Activated CD4-positive, alpha-beta T cell treated with anti-CD3 and anti-CD28 coated beads for 48 hours (primary cell): ENCODE results near the gene PTPMT1.

Experiments used
- DNase-seq: peaks from one replicate; pipeline ENCODE4 v3.0.0-alpha.2; 2020

PTPMT1 gene

GRCh38 chr11:47586098-47586855, 20.9 kb downstream of the PTPMT1 start, which contains the start of gene FAM180B:
TSS of gene FAM180B (plus strand) at chr11:47586678. CDS start at chr11:47586769, 91 bp downstream.
- DNase-seq: no peak

DNA sequence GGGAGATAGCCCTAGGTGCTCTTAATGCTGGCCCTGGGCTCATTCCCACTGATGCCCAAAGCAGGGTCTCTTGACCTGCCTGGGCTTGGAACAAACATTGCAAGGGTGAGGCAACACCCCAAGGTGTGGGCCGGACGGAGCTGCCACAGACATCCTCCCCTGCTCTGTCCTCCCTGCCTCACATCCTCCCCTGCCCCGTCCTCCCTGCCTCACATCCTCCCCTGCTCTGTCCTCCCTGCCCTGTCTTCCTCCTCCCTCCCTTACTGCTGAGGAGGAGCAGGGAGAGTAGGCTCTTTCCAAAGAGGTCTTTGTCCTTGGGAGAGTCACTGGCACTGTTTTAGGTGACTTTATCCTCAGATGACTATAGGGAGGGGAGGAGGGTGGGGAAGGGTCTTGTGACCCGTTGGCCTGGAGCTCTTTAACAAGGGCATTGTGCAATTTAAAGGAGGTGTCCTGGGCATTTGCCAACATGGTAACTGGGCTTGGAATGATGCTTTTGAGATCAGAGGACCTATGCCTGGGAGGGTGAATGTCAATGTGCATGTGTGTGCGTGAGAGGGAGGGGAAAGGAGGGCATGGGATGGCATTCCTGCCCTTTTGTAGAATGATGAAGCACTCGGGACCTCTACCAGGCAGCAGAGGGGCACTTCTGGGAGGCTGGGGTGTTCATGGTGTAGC, 21.8 kb downstream of the PTPMT1 start:
- no peak for DNase-seq

DNA sequence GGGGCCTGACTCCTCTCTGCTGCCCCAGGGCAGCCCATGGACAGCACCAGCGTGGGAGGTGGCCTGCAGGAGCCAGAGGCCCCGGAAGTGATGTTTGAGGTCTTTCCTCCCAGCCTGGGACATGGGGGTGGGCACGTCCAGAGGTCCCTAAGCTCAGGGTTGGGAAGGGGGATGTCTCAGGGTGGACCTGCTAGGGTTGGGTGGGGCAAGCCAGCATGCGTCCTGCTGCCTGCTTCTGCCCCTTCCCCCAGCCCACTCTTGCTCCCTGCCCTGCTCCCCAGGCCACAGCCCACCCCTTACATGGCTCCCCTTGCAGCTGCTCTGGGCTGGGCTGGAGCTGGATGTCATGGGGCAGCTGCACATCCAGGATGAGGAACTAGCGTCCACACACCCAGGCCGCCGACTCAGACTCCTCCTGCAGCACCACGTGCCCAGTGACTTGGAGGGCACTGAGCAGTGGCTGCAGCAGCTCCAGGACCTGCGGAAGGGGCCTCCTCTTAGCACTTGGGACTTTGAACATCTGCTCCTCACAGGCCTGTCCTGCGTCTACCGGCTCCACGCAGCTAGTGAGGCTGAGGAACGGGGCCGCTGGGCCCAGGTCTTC, 22.4 kb downstream of the PTPMT1 start:
- no peak for DNase-seq

GRCh38 chr11:47589118-47589517, 23.7 kb downstream of the PTPMT1 start:
- DNase-seq: no peak

GRCh38 chr11:47589584-47589976, 24.2 kb downstream of the PTPMT1 start:
- DNase-seq: no peak

DNA sequence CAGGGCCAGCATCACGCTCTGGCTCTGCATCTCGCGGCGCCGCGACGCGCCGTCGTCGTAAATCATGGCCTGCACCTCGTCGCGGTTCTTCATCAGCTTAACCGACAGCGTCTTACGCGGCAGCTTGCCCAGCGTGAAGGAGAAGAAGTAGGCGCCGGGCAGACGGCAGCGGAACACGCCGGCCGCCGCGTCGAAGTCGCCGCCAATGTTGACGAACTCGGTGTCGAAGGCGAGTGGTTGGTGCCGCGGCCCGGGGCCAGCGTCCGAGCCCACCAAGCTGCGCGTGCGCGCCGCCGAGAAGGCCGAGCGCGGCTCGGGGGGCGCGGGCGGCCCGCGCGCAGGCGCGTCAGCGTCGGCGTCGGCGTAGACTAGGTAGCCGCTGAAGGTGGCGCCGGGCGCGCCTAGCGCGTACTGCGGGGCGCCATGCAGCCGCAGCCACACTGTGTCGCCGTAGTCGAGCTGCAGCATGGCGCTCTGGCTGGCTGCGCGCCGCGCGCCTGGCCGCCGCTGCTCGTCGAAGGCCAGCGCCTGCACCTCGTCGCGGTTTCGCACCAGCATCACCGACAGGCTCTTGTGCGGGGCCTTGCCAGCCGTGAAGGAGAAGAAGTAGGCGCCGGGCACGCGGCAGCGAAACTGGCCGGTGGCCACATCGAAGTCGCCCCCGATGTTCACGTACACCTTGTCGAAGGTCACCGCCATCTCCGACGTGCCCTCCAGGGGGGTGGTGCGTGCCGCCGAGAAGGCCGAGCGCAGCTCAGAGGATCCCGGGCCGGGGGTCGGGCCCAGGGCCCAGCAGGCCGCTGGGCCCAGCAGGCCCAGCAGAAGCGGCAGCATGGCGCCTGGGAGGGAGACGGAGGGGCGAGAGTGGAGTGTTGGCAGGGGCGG, 24.8 kb downstream of the PTPMT1 start:
- DNase-seq: no peak

DNA sequence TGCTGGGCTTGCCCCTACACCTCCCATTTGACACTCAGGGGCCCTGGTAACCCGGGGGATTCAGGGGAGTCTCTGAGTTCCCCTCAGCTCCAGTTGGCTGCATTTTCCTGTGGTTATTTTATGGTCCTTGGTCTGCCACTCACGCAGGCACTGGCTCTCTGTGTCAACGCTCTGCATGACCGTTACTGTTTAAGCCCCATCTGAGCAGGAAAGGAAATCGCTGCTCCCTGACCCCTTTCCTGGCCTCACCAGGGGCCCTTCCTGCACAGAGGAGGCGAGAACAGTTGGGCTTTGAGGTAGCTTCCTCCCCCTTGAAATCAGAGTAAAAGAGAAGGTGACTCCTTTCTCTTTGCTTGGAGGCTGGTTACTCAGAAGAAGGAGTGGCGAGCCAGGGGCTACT, 26.4 kb downstream of the PTPMT1 start:
- DNase-seq: no peak

- no peak for DNase-seq
Measured at GRCh38 chr11:47592251-47592650, 26.9 kb downstream of the PTPMT1 start.

DNA sequence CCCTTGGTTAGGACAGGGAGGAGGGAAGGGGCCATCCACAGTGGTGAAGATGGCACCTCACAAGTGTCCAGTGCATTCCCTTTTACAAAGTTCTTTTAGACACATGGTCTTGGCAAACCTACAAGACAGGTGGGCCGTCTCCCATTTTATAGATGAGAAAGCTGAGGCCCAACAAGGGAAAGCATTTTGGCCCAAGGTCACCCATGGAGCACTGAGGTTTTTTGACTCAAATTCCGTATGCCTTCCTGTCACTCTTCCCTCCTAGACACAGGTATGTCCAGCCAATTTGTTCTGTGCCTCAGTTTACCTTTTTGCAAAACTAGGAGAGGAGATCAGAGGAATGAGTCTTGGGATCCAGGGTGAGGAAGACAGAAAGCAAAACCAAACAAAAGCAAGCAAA, 27.6 kb downstream of the PTPMT1 start:
- no peak for DNase-seq

DNA sequence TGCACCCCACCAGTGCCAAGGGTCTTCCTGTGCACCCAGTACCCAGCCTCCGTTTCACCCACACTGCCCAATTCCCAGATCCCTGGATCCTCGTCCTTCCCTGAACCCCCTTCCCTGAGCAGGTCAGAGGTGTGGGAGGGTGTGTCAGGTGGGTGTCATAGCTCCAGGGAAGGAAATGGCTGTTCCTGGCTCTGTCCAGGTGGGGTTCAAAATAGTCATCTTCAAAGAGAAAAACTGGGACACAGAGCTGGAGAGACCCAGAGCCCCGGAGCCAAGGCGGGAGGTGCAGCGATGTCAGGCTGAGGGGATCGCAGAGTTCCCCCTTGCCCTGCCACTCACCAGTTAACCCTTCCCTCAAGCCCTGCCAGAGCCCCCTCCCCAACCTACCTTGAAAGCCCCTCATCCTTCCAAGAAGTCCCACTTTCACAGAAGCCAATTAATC, 28.1 kb downstream of the PTPMT1 start:
- DNase-seq: no peak

GRCh38 chr11:47593934-47594855, 28.8 kb downstream of the PTPMT1 start, which contains the start of gene C1QTNF4:
TSS of gene C1QTNF4 (minus strand) at chr11:47594411. CDS start at chr11:47590810, 3,601 bp downstream.
- DNase-seq: no peak

- no peak for DNase-seq
Measured at GRCh38 chr11:47595029-47595428, 29.6 kb downstream of the PTPMT1 start.

DNA sequence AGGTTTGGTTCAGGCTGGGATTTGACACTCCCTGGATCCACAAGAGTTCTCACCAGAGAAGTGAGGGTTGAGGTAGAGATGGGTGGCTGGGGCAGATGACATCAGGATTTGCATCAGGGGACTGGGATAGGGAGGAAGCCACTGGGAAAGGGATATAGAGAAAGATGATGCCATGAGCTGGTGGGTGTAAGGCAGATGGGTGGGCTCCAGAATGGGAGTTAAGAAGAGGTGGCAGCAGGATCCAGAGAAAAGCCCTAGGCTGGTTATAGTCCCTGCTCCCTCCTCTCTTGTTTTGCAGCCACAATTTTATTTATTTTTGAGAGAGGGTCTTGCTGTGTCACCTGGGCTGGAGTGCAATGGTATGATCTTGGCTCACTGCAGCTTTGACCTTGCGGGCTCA, 30.6 kb downstream of the PTPMT1 start:
- DNase-seq: no peak

GRCh38 chr11:47599902-47600301, 34.5 kb downstream of the PTPMT1 start:
- DNase-seq: no peak

DNA sequence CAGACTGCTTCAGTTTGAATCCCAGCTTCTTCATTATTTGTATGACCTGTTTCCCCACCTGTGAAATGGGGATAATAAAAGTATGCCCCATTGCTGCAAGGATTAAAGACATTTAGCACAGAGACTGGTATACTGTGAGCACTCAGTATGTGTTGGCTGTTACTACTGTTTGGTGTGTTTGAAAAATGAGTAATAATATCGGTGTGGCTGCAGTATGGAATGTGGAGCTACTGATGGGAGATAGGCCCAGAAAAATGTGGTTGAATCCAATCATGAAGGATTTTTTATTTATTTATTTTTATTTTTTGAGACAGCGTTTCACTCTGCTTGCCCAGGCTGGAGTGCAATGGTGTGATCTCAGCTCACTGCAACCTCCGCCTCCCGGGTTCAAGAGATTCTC, 37.9 kb downstream of the PTPMT1 start:
- no peak for DNase-seq

- DNase-seq: no peak
Measured at GRCh38 chr11:47605921-47606320, 40.5 kb downstream of the PTPMT1 start.

GRCh38 chr11:47606731-47607130, 41.3 kb downstream of the PTPMT1 start:
- DNase-seq: no peak

DNA sequence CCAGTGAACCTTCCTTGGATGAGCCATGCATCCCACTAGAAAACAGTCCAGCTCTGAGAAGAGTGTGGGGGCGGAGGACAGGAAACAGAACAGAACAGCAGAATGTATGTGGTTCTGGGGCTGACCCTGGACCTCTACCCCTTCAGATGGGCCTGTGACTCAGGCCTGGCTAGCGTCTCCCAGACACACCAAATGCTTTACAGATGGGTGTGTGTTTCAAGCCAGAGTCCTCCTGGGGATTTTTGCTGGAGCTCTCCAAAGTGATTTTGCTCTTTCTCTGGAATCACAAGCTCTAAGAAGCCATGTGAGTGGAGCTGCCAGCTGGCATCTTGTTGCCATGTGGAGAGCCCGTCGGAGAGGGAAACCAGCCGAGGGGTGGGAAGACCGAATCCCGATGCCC, 42.0 kb downstream of the PTPMT1 start:
- no peak for DNase-seq

- DNase-seq: no peak
Measured at GRCh38 chr11:47609675-47610074, 44.3 kb downstream of the PTPMT1 start.

DNA sequence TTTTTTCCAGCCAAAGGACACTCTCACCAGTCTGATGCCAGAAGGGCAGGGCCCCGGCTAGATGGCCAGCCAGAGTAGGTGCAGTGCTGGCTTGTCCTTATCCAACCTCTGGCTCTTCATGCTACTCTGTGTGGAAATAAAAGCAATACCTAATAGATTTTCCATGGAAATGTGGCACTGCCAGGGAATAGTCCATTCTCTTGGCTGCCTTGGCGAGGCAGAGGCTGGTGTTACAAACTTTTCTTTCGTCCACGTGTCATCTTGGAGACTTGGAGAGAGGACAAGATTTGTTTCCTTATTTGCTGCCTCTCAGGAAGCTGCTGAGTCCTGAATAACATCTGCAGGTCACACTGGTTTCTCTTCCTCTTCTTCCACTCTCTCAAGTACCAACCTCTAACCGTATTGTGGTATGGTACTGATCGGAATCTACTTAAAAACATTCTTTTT, 46.0 kb downstream of the PTPMT1 start:
- DNase-seq: no peak

GRCh38 chr11:47615249-47615648, 49.9 kb downstream of the PTPMT1 start:
- DNase-seq: no peak
